Mesenchymal stem cell (in vitro differentiated cells and primary cell): ENCODE measurements around the gene PPP1R12A.

ENCODE experiments used
- DNase-seq: peaks from one replicate; pipeline ENCODE4 v3.0.0-alpha.2; 2013
- H2AFZ ChIP-seq: one replicate; pipeline ENCODE4 v1.6.1; 2013; ENCODE audit warnings: low read depth, mild to moderate bottlenecking, control low read depth, inconsistent platforms, low read length, moderate library complexity
- H2AK5ac ChIP-seq: 2 replicates; pipeline ENCODE4 v1.6.1; 2013; ENCODE audit warnings: low read length, moderate library complexity, mild to moderate bottlenecking, inconsistent platforms; ENCODE audit not compliant: severe bottlenecking
- H2BK120ac ChIP-seq: one replicate; pipeline ENCODE4 v1.6.1; 2013; ENCODE audit warnings: low read depth, mild to moderate bottlenecking, inconsistent platforms, low read length, moderate library complexity
- H2BK12ac ChIP-seq, 2 experiments: one replicate each; pipeline ENCODE4 v1.6.1; 2013; ENCODE audit warnings: inconsistent platforms in 2 of 2, low read length in 2 of 2, mild to moderate bottlenecking in 2 of 2, moderate library complexity in 2 of 2, control low read depth in 1 of 2
- H2BK15ac ChIP-seq: one replicate; pipeline ENCODE4 v1.6.1; 2013; ENCODE audit warnings: mild to moderate bottlenecking, low read depth, inconsistent platforms; ENCODE audit not compliant: poor library complexity, severe bottlenecking
- H2BK5ac ChIP-seq: 2 replicates; pipeline ENCODE4 v1.6.1; 2013; ENCODE audit warnings: low read depth, mild to moderate bottlenecking, low read length, control low read depth, inconsistent platforms; ENCODE audit not compliant: poor library complexity, severe bottlenecking
- H3K14ac ChIP-seq, 2 experiments: one replicate each; pipeline ENCODE4 v1.6.1; 2013; ENCODE audit warnings: inconsistent platforms in 2 of 2, low read length in 2 of 2, control low read depth in 1 of 2, mild to moderate bottlenecking in 1 of 2, moderate library complexity in 1 of 2
- H3K18ac ChIP-seq, 2 experiments: one replicate each; pipeline ENCODE4 v1.6.1; 2013; ENCODE audit warnings: inconsistent platforms in 2 of 2, low read length in 2 of 2, control low read depth in 1 of 2, low read depth in 1 of 2, mild to moderate bottlenecking in 1 of 2
- H3K23ac ChIP-seq, 2 experiments: one replicate each; pipeline ENCODE4 v1.6.1; 2013; ENCODE audit warnings: inconsistent platforms in 2 of 2, low read length in 2 of 2, mild to moderate bottlenecking in 2 of 2, moderate library complexity in 2 of 2, control low read depth in 1 of 2
- H3K27ac ChIP-seq: 2 replicates; pipeline ENCODE4 v1.5.1; 2013; ENCODE audit warnings: mild to moderate bottlenecking, moderate library complexity, low read length, control low read depth, inconsistent platforms; ENCODE audit not compliant: poor library complexity, severe bottlenecking
- H3K27me3 ChIP-seq, 2 experiments: 2 replicates each; pipeline versions ENCODE4 v1.6.1 to v1.7.0; 2013; ENCODE audit warnings: low read length in 2 of 2, mild to moderate bottlenecking in 2 of 2, moderate library complexity in 2 of 2, control low read depth in 1 of 2, inconsistent platforms in 1 of 2; ENCODE audit not compliant: control insufficient read depth in 1 of 2, insufficient read depth in 1 of 2
- H3K36me3 ChIP-seq, 2 experiments: 2 replicates each; pipeline versions ENCODE4 v1.6.1 to v1.7.0; 2013; ENCODE audit warnings: low read length in 2 of 2, control low read depth in 1 of 2, inconsistent platforms in 1 of 2, low read depth in 1 of 2, mild to moderate bottlenecking in 1 of 2; ENCODE audit not compliant: insufficient read depth in 2 of 2, control insufficient read depth in 1 of 2
- H3K4ac ChIP-seq, 2 experiments: one replicate each; pipeline ENCODE4 v1.6.1; 2013; ENCODE audit warnings: inconsistent platforms in 2 of 2, low read length in 2 of 2, mild to moderate bottlenecking in 2 of 2, moderate library complexity in 2 of 2, control low read depth in 1 of 2, low read depth in 1 of 2
- H3K4me1 ChIP-seq: 2 replicates; pipeline ENCODE4 v1.6.1; 2013; ENCODE audit warnings: low read depth, low read length, control low read depth; ENCODE audit not compliant: control insufficient read depth, insufficient read depth
- H3K4me2 ChIP-seq: 2 replicates; pipeline ENCODE4 v1.6.1; 2013; ENCODE audit warnings: low read length, mild to moderate bottlenecking, inconsistent platforms; ENCODE audit not compliant: poor library complexity, severe bottlenecking
- H3K4me3 ChIP-seq, 2 experiments: 2 replicates each; pipeline versions ENCODE4 v1.5.1 to v1.7.0; 2013; ENCODE audit warnings: low read length in 2 of 2, mild to moderate bottlenecking in 2 of 2, control low read depth in 1 of 2, low read depth in 1 of 2; ENCODE audit not compliant: insufficient read depth in 1 of 2
- H3K79me1 ChIP-seq: replicated peaks from 2 replicates; pipeline ENCODE4 v1.6.1; 2013; ENCODE audit warnings: mild to moderate bottlenecking, control low read depth, low read length, inconsistent platforms; ENCODE audit not compliant: poor library complexity, severe bottlenecking
- H3K9ac ChIP-seq: 2 replicates; pipeline ENCODE4 v1.7.0; 2013; ENCODE audit warnings: mild to moderate bottlenecking, low read length, moderate library complexity
- H3K9me3 ChIP-seq: 2 replicates; pipeline ENCODE4 v1.7.0; 2013; ENCODE audit warnings: mild to moderate bottlenecking, low read length; ENCODE audit not compliant: control insufficient read depth
- H4K8ac ChIP-seq: one replicate; pipeline ENCODE4 v1.6.1; 2013; ENCODE audit warnings: inconsistent platforms, mild to moderate bottlenecking, low read length, moderate library complexity
- H4K91ac ChIP-seq: one replicate; pipeline ENCODE4 v1.6.1; 2013; ENCODE audit warnings: mild to moderate bottlenecking, low read length, inconsistent platforms
- WGBS: methylation state at CpG from one replicate; pipeline ENCODE4 v1.1.7; 2013; ENCODE audit warnings: mixed read lengths; 5-methylcytosine and 5-hydroxymethylcytosine counted together

PPP1R12A gene

GRCh38 chr12:79763766-79764452 lies 171.0 kb downstream of the PPP1R12A start:
- no peaks in the 10 kb centered on the region for H3K36me3 ChIP-seq
- no peak overlapping the region for H2BK5ac ChIP-seq
- no peaks in the 10 kb centered on the region for H3K27me3 ChIP-seq
- 93% methylated on average over 4 of the region's 5 CpGs for WGBS
- H3K9me3 ChIP-seq, result no peaks in the 10 kb centered on the region
- no peak overlapping the region for H3K18ac ChIP-seq
- H3K79me1 ChIP-seq, result no peaks in the 10 kb centered on the region
- H2AFZ ChIP-seq, result no peak overlapping the region
- no peak for DNase-seq
- H4K8ac ChIP-seq, result no peak overlapping the region
- H3K27ac ChIP-seq, result no peak overlapping the region
- H3K23ac ChIP-seq, result no peak overlapping the region
- no peak overlapping the region for H2AK5ac ChIP-seq
- no peak overlapping the region for H2BK120ac ChIP-seq
- no peak overlapping the region for H3K4me2 ChIP-seq
- no peak overlapping the region for H3K9ac ChIP-seq
- no peak overlapping the region for H3K14ac ChIP-seq
- H3K4me1 ChIP-seq, result no peaks in the 10 kb centered on the region
- no peak overlapping the region for H3K4me3 ChIP-seq
- no peak overlapping the region for H2BK15ac ChIP-seq
- H3K4ac ChIP-seq, result no peak overlapping the region
- no peak overlapping the region for H4K91ac ChIP-seq
- H2BK12ac ChIP-seq, result no peak overlapping the region

- Histone ChIP-seq H3K27me3 (no peaks in the 10 kb centered on the region), H2BK12ac (no peak overlapping the region), H3K79me1 (no peaks in the 10 kb centered on the region), H3K18ac (no peak overlapping the region), H4K8ac (no peak overlapping the region), H3K4me2 (no peak overlapping the region), H2BK5ac (peak overlapping the region; percentile 25), H3K4me1 (no peaks in the 10 kb centered on the region), H3K36me3 (no peaks in the 10 kb centered on the region), H3K23ac (no peak overlapping the region), H3K27ac (no peak overlapping the region), H2BK120ac (no peak overlapping the region), H2AK5ac (no peak overlapping the region), H4K91ac (no peak overlapping the region), H2BK15ac (no peak overlapping the region), H2AFZ (no peak overlapping the region), H3K4ac (no peak overlapping the region), H3K9ac (no peak overlapping the region), H3K9me3 (peaks cover 13% of the 10 kb centered on the region), H3K4me3 (no peak overlapping the region), H3K14ac (no peak overlapping the region)
- WGBS, result no CpG with 5 or more reads among the region's 1 CpG
- DNase-seq, result no peak
These were observed 173.6 kb downstream of the PPP1R12A start for GRCh38 chr12:79761341-79761740.

GRCh38 chr12:79747274-79747673 lies 187.6 kb downstream of the PPP1R12A start:
- H2BK120ac ChIP-seq, result no peak overlapping the region
- no peaks in the 10 kb centered on the region for H3K27me3 ChIP-seq
- H3K4ac ChIP-seq, result no peak overlapping the region
- no peak overlapping the region for H3K4me3 ChIP-seq
- H3K14ac ChIP-seq, result no peak overlapping the region
- H4K91ac ChIP-seq, result no peak overlapping the region
- H4K8ac ChIP-seq, result no peak overlapping the region
- H2BK12ac ChIP-seq, result no peak overlapping the region
- H3K79me1 ChIP-seq, result no peaks in the 10 kb centered on the region
- no peaks in the 10 kb centered on the region for H3K36me3 ChIP-seq
- no peak overlapping the region for H2BK15ac ChIP-seq
- H2AK5ac ChIP-seq, result no peak overlapping the region
- H3K9me3 ChIP-seq, result no peaks in the 10 kb centered on the region
- H3K4me2 ChIP-seq, result no peak overlapping the region
- H3K23ac ChIP-seq, result no peak overlapping the region
- H3K4me1 ChIP-seq, result no peaks in the 10 kb centered on the region
- no peak overlapping the region for H3K27ac ChIP-seq
- H2AFZ ChIP-seq, result no peak overlapping the region
- DNase-seq, result no peak
- H3K9ac ChIP-seq, result no peak overlapping the region
- no peak overlapping the region for H3K18ac ChIP-seq
- no peak overlapping the region for H2BK5ac ChIP-seq

GRCh38 chr12:79737875-79738718 lies 196.8 kb downstream of the PPP1R12A start:
- H3K4ac ChIP-seq, result no peak overlapping the region

More at GRCh38 chr12:79737875-79738718, 196.8 kb downstream of the PPP1R12A start:
- Histone ChIP-seq H3K27ac (no peak overlapping the region), H3K4me3 (no peak overlapping the region), H3K27me3 (no peaks in the 10 kb centered on the region), H3K79me1 (no peaks in the 10 kb centered on the region), H3K36me3 (no peaks in the 10 kb centered on the region), H3K14ac (no peak overlapping the region), H3K23ac (no peak overlapping the region), H2AFZ (no peak overlapping the region), H3K9ac (no peak overlapping the region), H4K8ac (no peak overlapping the region), H2BK5ac (no peak overlapping the region), H2BK12ac (no peak overlapping the region), H4K91ac (no peak overlapping the region), H3K18ac (no peak overlapping the region), H3K4me1 (no peaks in the 10 kb centered on the region), H3K9me3 (no peaks in the 10 kb centered on the region), H3K4me2 (no peak overlapping the region), H2BK120ac (no peak overlapping the region), H2BK15ac (no peak overlapping the region), H2AK5ac (no peak overlapping the region)
- no CpG with 5 or more reads among the region's 4 CpGs for WGBS
- DNase-seq, result peak; percentile 72
